Activated CD4-positive, CD25-positive, alpha-beta regulatory T cell treated with anti-CD3 and anti-CD28 coated beads, Interleukin-2, amount 50 U/mL, for 16 hours (primary cell): ENCODE measurements around the gene HSP90AA1.
"Not testable (repeated sequence)": the region's sequence is repeated elsewhere in the genome, so short reads cannot be mapped to it uniquely, and the experiment has no call there.

Source experiments
- DNase-seq: peaks from one replicate; pipeline ENCODE4 v3.0.0-alpha.2; 2020; ENCODE audit warnings: low read depth, low spot score

Gene HSP90AA1

GRCh38 chr14:102086972-102087761, at the start of gene HSP90AA1:
Gene HSP90AA1 (minus strand): TSS chr14:102087044. CDS start chr14:102086378, 666 bp downstream.
- DNase-seq = peak; percentile 89

DNA sequence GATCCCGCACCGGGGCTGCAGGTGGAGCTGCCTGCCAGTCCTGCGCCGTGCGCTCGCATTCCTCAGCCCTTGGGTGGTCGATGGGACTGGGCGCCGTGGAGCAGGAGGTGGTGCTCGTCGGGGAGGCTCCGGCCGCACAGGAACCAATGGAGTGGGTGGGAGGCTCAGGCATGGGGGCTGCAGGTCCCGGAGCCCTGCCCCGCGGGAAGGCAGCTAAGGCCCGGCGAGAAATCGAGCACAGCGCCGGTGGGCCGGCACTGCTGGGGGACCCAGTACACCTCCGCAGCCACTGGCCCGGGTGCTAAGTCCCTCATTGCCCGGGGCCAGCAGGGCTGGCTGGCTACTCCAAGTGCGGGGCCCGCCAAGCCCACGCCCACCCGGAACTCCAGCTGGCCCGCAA, 48.6 kb upstream of the HSP90AA1 start:
- not testable (repeated sequence) for DNase-seq

DNA sequence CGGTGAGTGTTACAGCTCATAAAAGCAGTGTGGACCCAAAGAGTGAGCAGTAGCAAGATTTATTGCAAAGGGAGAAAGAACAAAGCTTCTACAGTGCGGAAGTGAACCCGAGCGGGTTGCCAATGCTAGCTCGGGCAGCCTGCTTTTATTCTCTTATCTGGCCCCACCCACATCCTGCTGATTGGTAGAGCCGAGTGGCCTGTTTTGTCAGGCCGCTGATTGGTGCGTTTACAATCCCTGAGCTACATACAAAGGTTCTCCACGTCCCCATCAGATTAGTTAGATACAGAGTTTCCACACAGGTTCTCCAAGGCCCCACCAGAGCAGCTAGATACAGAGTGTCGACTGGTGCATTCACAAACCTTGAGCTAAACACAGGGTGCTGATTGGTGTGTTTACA, 47.9 kb upstream of the HSP90AA1 start:
- DNase-seq = not testable (repeated sequence)

GRCh38 chr14:102134021-102134420, 47.2 kb upstream of the HSP90AA1 start:
- not testable (repeated sequence) for DNase-seq

- DNase-seq = no peak
Observed at GRCh38 chr14:102131741-102132140, 44.9 kb upstream of the HSP90AA1 start.

DNA sequence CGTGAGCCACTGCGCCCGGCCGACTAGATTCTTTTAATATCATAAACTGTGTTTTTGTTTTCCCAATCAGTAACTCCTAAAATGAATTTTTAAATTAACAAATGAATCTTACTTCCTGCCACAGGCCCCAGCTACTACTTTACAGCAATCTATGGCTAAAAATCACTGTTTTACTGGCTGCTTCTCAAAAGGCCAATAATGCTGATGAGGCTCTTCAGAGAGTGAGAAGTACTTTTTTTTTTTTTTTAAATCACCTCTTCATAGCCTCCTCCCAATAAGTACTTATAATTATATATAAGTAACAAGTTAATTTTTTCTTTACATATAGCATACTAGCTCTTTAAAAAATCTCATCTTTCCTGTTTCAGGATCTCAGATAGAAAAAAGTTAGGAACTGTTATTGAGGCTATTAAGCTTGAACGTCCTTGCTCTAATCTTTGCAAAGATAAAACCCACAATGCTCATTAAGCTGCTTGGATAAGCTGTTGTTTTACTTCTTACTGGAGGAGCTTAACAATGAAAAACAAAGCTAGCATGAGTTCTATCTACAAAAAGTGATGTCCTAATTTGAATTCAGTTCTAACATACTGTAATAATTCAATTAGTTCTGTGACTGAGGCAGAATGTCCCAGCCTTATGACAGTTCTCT, 40.1 kb upstream of the HSP90AA1 start:
- no peak for DNase-seq

- DNase-seq = no peak
Observed at GRCh38 chr14:102125546-102125945, 38.7 kb upstream of the HSP90AA1 start.

- DNase-seq = no peak
Observed at GRCh38 chr14:102124419-102124818, 37.6 kb upstream of the HSP90AA1 start.

DNA sequence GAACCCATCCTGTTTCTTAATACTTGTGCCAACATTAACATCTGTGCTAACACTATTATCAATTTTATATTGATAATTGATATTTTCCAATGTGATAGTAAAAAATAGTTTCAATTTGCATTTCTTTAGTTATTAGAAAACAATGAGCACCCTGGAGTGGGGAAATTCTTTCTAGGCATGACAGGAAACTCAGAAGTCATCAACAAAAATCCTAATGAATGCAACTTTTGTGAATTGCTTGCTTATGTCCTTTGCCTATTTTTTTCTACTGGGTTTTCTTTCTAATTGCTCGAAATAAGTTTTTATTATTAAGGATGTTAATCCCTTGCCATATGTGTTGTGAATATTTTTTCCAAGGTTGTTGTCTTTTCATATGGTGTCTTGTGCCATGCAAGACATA, 34.7 kb upstream of the HSP90AA1 start:
- no peak for DNase-seq

- no peak for DNase-seq
Observed at GRCh38 chr14:102120888-102121287, 34.0 kb upstream of the HSP90AA1 start.

DNA sequence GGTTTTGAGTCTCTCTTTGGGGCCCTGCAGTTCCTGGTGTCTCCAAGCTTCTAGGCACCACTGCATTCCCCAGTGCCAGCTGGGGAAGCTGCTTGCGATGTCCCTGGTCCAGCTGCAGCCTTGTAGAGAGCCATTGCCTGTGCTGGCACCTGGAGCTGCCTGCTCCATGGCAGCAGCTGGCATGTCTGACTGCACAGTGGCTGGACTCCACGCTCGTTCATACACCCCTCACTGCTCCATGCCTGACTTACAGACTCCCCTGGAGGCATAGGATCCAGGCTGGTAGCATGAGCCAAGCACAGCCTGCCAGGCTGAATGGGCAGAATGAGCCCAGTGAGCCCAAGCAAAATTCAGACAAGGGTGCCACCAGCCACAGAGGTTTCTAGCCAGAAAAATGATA, 31.0 kb upstream of the HSP90AA1 start:
- DNase-seq = no peak

GRCh38 chr14:102116361-102117180, 29.7 kb upstream of the HSP90AA1 start:
- no peak for DNase-seq

- DNase-seq = no peak
Observed at GRCh38 chr14:102111101-102111500, 24.3 kb upstream of the HSP90AA1 start.

DNA sequence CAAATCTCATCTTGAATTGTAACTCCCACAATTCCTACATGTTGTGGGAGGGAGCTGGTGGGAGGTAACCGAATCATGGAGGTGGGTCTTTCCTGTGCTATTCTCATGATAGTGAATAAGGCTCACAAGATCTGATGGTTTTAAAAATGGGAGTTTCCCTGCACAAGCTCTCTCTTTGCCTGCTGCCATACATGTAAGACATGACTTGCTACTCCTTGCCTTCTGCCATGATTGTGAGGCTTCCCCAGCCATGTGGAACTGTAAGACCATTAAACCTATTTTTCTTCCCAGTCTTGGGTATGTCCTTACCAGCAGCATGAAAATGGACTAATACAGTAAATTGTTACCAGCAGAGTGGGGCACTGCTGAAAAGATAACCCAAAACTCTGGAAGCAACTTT, 22.5 kb upstream of the HSP90AA1 start:
- not testable (repeated sequence) for DNase-seq

GRCh38 chr14:102105369-102105768, 18.5 kb upstream of the HSP90AA1 start:
- no peak for DNase-seq

GRCh38 chr14:102103062-102103695, 16.3 kb upstream of the HSP90AA1 start:
- no peak for DNase-seq

DNA sequence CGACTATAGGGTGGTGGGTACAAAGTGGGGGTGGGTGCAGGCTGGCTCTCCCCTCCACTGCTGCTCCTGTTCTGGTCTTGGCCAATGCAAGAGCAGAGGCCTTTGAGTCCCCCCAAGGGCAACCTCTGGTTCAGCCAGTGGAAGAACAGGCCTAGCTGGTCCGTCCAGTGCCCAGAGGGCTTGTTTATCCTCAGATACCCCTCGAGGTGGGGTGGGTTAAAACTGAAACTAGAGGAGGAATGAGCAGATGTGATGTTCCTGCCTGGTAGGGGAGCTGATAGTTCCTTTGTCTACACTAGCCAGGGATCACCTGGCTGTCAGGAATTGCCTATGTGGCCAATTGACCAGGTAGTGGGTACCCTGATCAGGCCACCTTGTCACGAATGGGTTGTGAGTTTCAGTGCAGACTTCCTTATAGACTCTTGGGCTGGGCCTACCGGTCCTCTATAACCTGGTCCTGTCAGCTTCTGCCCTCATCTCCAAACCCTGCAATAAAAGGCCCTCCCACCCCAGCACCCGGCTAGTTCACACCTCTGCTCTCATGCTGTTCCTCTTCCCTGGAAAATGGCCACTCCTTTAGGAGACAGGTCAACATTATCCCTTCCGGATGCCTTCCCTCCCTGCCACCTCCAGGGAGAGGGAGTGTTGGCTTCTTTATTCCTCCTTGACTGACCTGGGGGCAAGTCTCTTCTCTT, 10.7 kb upstream of the HSP90AA1 start:
- DNase-seq = no peak

DNA sequence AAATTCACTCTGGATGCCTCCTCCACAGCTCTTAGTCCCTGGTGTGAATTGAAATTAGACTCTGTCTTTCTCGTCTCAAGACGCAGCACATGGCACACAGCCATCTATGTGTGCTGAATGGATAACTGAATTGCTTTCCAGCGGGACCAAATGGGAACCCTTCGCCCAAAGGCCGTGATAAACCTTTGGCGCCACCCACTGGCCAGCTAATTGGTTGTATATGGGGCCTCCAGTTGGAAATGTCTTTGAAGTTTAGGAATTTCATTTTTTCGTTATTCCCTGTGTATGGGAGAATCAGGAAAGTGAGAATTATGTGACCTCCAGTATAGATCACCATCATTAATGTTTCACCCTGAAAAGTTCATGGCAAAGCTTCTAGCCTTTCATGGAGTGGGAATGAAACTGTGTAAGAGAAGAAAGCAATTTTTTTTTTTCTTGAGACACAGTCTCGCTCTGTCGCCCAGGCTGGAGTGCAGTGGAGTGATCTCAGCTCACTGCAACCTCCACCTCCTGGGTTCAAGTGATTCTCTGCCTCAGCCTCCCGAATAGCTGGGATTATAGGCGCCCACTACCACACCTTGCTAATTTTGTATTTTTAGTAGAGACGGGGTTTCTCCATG, 9.8 kb upstream of the HSP90AA1 start:
- DNase-seq = peak; percentile 42

- DNase-seq = no peak
Observed at GRCh38 chr14:102095871-102096568, 9.2 kb upstream of the HSP90AA1 start.

- DNase-seq = no peak
Observed at GRCh38 chr14:102095231-102095870, 8.5 kb upstream of the HSP90AA1 start.
